ENCODE results near the gene EIF4E2. TPM values are rescaled to one million over a fixed set of nuclear protein-coding genes. Genes with fewer than 3 reads are reported as not detected.

The EIF4E2 gene
- total RNA-seq, 4 donors from 2014 or later, result 23.8 to 38.5 (median 27.8) TPM

GRCh38 chr2:232613538-232614134, 63.1 kb downstream of the EIF4E2 start:
- no peak for DNase-seq (ENCODE audit: low spot score in 2 of 2)
- no peak overlapping the region for H3K4me3 ChIP-seq
- H3K27ac ChIP-seq, result no peak overlapping the region
- TF ChIP-seq, protein P1, sequence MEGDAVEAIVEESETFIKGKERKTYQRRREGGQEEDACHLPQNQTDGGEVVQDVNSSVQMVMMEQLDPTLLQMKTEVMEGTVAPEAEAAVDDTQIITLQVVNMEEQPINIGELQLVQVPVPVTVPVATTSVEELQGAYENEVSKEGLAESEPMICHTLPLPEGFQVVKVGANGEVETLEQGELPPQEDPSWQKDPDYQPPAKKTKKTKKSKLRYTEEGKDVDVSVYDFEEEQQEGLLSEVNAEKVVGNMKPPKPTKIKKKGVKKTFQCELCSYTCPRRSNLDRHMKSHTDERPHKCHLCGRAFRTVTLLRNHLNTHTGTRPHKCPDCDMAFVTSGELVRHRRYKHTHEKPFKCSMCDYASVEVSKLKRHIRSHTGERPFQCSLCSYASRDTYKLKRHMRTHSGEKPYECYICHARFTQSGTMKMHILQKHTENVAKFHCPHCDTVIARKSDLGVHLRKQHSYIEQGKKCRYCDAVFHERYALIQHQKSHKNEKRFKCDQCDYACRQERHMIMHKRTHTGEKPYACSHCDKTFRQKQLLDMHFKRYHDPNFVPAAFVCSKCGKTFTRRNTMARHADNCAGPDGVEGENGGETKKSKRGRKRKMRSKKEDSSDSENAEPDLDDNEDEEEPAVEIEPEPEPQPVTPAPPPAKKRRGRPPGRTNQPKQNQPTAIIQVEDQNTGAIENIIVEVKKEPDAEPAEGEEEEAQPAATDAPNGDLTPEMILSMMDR (IDR thresholded peaks at IDR 0.05), result no peak
- TF ChIP-seq POLR2A (IDR thresholded peaks at IDR 0.05) (no peak), EP300 (IDR thresholded peaks at IDR 0.05) (no peak)
- H3K36me3 ChIP-seq, result no peaks in the 10 kb centered on the region
- H3K4me1 ChIP-seq, result peaks cover 0 to 8% (median 0%) of the 10 kb centered on the region in 4 donors
- 67 to 81% methylated on average over 3 of the region's 3 CpGs for WGBS, 2 donors
- H3K9me3 ChIP-seq, result no peaks in the 10 kb centered on the region
- H3K27me3 ChIP-seq, result no peaks in the 10 kb centered on the region

- H3K27ac ChIP-seq, result no peak overlapping the region
- no peaks in the 10 kb centered on the region for H3K27me3 ChIP-seq
- no peaks in the 10 kb centered on the region for H3K9me3 ChIP-seq
- peaks cover 0 to 8% (median 0%) of the 10 kb centered on the region in 4 donors for H3K4me1 ChIP-seq
- TF ChIP-seq EP300 (IDR thresholded peaks at IDR 0.05) (no peak), POLR2A (IDR thresholded peaks at IDR 0.05) (no peak)
- TF ChIP-seq, protein P1 (IDR thresholded peaks at IDR 0.05), result no peak
- H3K36me3 ChIP-seq, result no peaks in the 10 kb centered on the region
- no peak for DNase-seq (ENCODE audit: low spot score in 2 of 2)
- H3K4me3 ChIP-seq, result no peak overlapping the region
- 54 to 55% methylated on average over 8 of the region's 8 CpGs for WGBS, 2 donors
These were observed 64.8 kb downstream of the EIF4E2 start for GRCh38 chr2:232615339-232615738.

Other genes with a start within 250 kb of the EIF4E2 start
- not detected for gene ALPP, start 171.9 kb upstream of the EIF4E2 start, total RNA-seq
- not detected for gene ALPG, start 143.8 kb upstream of the EIF4E2 start, total RNA-seq
- gene ALPI, start 94.5 kb upstream of the EIF4E2 start, total RNA-seq, result not detected
- gene ECEL1, start 62.9 kb upstream of the EIF4E2 start, total RNA-seq, result 1 to 10 TPM in 3 of 4 donors, not detected in 1; 1.0 to 7.3 (median 1.8) TPM
- not detected for gene PRSS56, start 30.3 kb upstream of the EIF4E2 start, total RNA-seq
- not detected for gene CHRND, start 24.5 kb upstream of the EIF4E2 start, total RNA-seq
- gene CHRNG, start 11.0 kb upstream of the EIF4E2 start, total RNA-seq, result not detected
- 1 to 10 TPM; 2.4 to 5.3 (median 4.2) TPM for gene TIGD1, start 132 bp upstream of the EIF4E2 start, total RNA-seq
- gene EFHD1, start 82.9 kb downstream of the EIF4E2 start, total RNA-seq, result 10 to 100 TPM; 29.1 to 48.7 (median 42.6) TPM
- gene GIGYF2, start 146.6 kb downstream of the EIF4E2 start, total RNA-seq, result 100 to 1,000 TPM in 2 of 4 donors, 10 to 100 TPM in 2; 66.0 to 106 (median 86.4) TPM
- gene KCNJ13, start 225.9 kb downstream of the EIF4E2 start, total RNA-seq, result not detected

Measured in tibial nerve (tissue), 4 donors.